Measurements from ENCODE around the gene EEFSEC.

GRCh38 chr3:128455116-128455515 lies 301.8 kb downstream of the EEFSEC start:
- TF ChIP-seq CTCF (IDR thresholded peaks at IDR 0.05) (no peak), REST (IDR thresholded peaks at IDR 0.05; ENCODE audit: insufficient read depth in 1 of 2, low read depth in 2 of 2, low read length in 1 of 2) (no peak), POLR2AphosphoS5 (IDR thresholded peaks at IDR 0.05; ENCODE audit: low read depth, low read length) (no peak)

Data from Panc1 (cell line).